Liver (tissue), 9 donors: ENCODE results near the gene PNKD. TPM values are rescaled to one million over a fixed set of nuclear protein-coding genes. Genes with fewer than 3 reads are reported as not detected.

Source experiments
- DNase-seq: peaks from one replicate; pipeline ENCODE4 v3.0.0-alpha.2; 2017; ENCODE audit warnings: low spot score
- H3K27ac ChIP-seq, 2 donors: one replicate each; pipeline ENCODE4 v1.7.0; 2013; ENCODE audit warnings: inconsistent platforms in 2 of 2, low read length in 2 of 2, control low read depth in 1 of 2, low read depth in 1 of 2, mild to moderate bottlenecking in 1 of 2
- H3K27me3 ChIP-seq, 4 donors: one replicate each; pipeline versions ENCODE4 v1.6.1 to v1.7.0; 2013; ENCODE audit warnings: low read length in 3 of 4, inconsistent platforms in 1 of 4, mild to moderate bottlenecking in 1 of 4, moderate library complexity in 1 of 4; ENCODE audit not compliant: control insufficient read depth in 4 of 4, insufficient read depth in 4 of 4
- H3K36me3 ChIP-seq, 4 donors: one replicate each; pipeline versions ENCODE4 v1.6.1 to v1.7.0; 2013; ENCODE audit warnings: low read length in 3 of 4, mild to moderate bottlenecking in 3 of 4, low read depth in 1 of 4, moderate library complexity in 1 of 4; ENCODE audit not compliant: control insufficient read depth in 4 of 4, insufficient read depth in 3 of 4
- H3K4me1 ChIP-seq, 4 donors: one replicate each; pipeline versions ENCODE4 v1.6.1 to v1.7.0; 2013; ENCODE audit warnings: low read length in 3 of 4, mild to moderate bottlenecking in 3 of 4, moderate library complexity in 1 of 4; ENCODE audit not compliant: control insufficient read depth in 4 of 4, insufficient read depth in 4 of 4
- H3K4me3 ChIP-seq, 3 donors: one replicate each; pipeline versions ENCODE4 v1.6.1 to v1.7.0; 2013; ENCODE audit warnings: low read length in 3 of 3, control low read depth in 1 of 3, low read depth in 1 of 3, mild to moderate bottlenecking in 1 of 3
- H3K9ac ChIP-seq, 2 donors: one replicate each; pipeline ENCODE4 v1.7.0; 2013; ENCODE audit warnings: low read length in 2 of 2, mild to moderate bottlenecking in 2 of 2, moderate library complexity in 2 of 2, control low read depth in 1 of 2, low read depth in 1 of 2
- H3K9me3 ChIP-seq, 4 donors: one replicate each; pipeline versions ENCODE4 v1.6.1 to v1.7.0; 2013; ENCODE audit warnings: low read length in 3 of 4; ENCODE audit not compliant: control insufficient read depth in 4 of 4
- EGR1 ChIP-seq, 2 donors: IDR thresholded peaks; 2 replicates each; pipeline ENCODE4 v1.6.1; 2016 to 2018; ENCODE audit warnings: antibody characterized with exemption in 2 of 2, low read depth in 2 of 2
- FOXA1 ChIP-seq: IDR thresholded peaks from 2 replicates; pipeline ENCODE4 v1.6.1; 2016; ENCODE audit warnings: antibody characterized with exemption
- FOXA2 ChIP-seq: IDR thresholded peaks from 2 replicates; pipeline ENCODE4 v1.6.1; 2016; ENCODE audit warnings: antibody characterized with exemption
- GABPA ChIP-seq, 2 donors: IDR thresholded peaks in 1 of 2; conservative IDR thresholded peaks in 1 of 2; 2 replicates each; pipeline ENCODE4 v1.6.1; 2016; ENCODE audit warnings: antibody characterized with exemption in 2 of 2, mild to moderate bottlenecking in 1 of 2, moderate library complexity in 1 of 2
- HNF4A ChIP-seq, 2 donors: conservative IDR thresholded peaks; 2 replicates each; pipeline ENCODE4 v1.6.1; 2016; ENCODE audit warnings: antibody characterized with exemption in 2 of 2, mild to moderate bottlenecking in 2 of 2
- HNF4G ChIP-seq: IDR thresholded peaks from 2 replicates; pipeline ENCODE4 v1.6.1; 2016; ENCODE audit warnings: antibody characterized with exemption
- JUND ChIP-seq, 2 donors: IDR thresholded peaks; 2 replicates each; pipeline ENCODE4 v1.6.1; 2016; ENCODE audit warnings: antibody characterized with exemption in 2 of 2
- NR2F2 ChIP-seq: IDR thresholded peaks from 2 replicates; pipeline ENCODE4 v1.6.1; 2016; ENCODE audit warnings: antibody characterized with exemption
- RXRA ChIP-seq, 2 donors: IDR thresholded peaks; 2 replicates each; pipeline ENCODE4 v1.6.1; 2017 to 2018; ENCODE audit warnings: antibody characterized with exemption in 2 of 2, mild to moderate bottlenecking in 1 of 2
- SP1 ChIP-seq: IDR thresholded peaks from 2 replicates; pipeline ENCODE4 v1.6.1; 2018; ENCODE audit warnings: antibody characterized with exemption, mild to moderate bottlenecking
- WGBS: extraction: QIAGEN DNeasy Blood & Tissue Kit; methylation state at CpG from one replicate; pipeline ENCODE4 v1.1.7; 2013; 5-methylcytosine and 5-hydroxymethylcytosine counted together
- polyA plus RNA-seq, 2 donors: library from polyadenylated mRNA; stranded (reverse) in 1 of 2; unstranded in 1 of 2; fragments of 200-250 nt in 1 of 2; fragments of >200 nt in 1 of 2; fragmentation: Nextera tagmentation in 1 of 2; extraction: Ambion mirVana in 1 of 2; gene quantifications; one replicate each; pipeline versions ENCODE4 v1.2.1 to v1.2.3, GENCODE V29; 2013 to 2015
- total RNA-seq, 2 donors: library from RNA; depleted of rRNA; stranded (reverse); fragments of >200 nt; gene quantifications; one replicate each; pipeline ENCODE4 v1.2.3, GENCODE V29; 2014
- TF ChIP-seq, protein P1 (sequence below): IDR thresholded peaks from 2 replicates; pipeline ENCODE4 v1.6.1; 2016; ENCODE audit warnings: antibody characterized with exemption, mild to moderate bottlenecking
- TF ChIP-seq, protein P2 (sequence below): fragments of 150-350 bp; IDR thresholded peaks from 2 replicates; pipeline ENCODE4 v1.5.1; 2017; ENCODE audit warnings: improper control_type of control experiment, low read depth, low read length; ENCODE audit not compliant: missing input control
- TF ChIP-seq, protein P3 (sequence below): IDR thresholded peaks from 2 replicates; pipeline ENCODE4 v1.6.1; 2016; ENCODE audit warnings: antibody characterized with exemption
- TF ChIP-seq, protein P4 (sequence below): IDR thresholded peaks from 2 replicates; pipeline ENCODE4 v1.6.1; 2016; ENCODE audit warnings: antibody characterized with exemption
- donor health status: healthy.
- donor health status: healthy.
- donor health status: healthy.
- donor health status: healthy.
- donor health status: healthy.

Gene PNKD
- total and polyA plus RNA-seq, 4 donors = 28.5 to 161 (median 94.9) TPM

DNA sequence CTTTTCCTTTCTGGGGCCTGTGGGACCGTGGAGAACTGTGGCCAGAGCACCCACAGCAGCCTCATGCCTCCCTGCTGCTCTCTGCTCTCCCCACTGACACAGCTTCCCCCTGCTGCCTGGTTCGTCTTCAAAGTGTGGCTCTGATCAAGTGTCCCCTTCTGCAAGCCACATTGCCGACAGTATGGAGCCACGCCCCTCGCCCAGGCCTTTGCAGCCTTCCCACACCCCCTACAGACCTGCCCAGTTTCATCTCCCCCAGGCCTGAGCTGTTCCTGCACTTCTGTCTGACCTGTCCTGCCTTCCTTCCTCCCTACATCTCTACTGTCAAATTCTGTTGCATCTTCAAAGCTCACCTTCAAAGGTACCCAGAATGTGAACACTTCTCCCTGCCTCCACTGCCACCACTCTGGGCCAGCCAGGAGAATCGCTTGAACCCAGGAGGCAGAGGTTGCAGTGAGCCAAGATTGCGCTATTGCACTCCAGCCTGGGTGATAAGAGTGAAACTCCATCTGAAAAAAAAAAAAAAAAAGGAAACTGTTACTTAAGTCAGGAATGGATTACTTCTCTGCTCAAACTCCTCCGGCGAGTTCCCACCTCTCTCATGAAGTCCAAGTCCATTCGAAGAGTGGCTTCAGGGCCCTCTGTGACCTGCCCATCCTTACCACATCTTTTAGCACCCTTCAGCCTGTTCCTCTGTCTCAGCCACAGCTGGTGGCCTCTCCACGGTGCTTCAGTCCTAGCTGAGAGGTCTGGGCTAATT lies 57.3 kb downstream of the PNKD start:
- no peak for TF ChIP-seq HNF4G
- TF ChIP-seq HNF4A (conservative IDR thresholded peaks at IDR 0.05) = no peak
- no peak for TF ChIP-seq FOXA1
- TF ChIP-seq, protein P1, sequence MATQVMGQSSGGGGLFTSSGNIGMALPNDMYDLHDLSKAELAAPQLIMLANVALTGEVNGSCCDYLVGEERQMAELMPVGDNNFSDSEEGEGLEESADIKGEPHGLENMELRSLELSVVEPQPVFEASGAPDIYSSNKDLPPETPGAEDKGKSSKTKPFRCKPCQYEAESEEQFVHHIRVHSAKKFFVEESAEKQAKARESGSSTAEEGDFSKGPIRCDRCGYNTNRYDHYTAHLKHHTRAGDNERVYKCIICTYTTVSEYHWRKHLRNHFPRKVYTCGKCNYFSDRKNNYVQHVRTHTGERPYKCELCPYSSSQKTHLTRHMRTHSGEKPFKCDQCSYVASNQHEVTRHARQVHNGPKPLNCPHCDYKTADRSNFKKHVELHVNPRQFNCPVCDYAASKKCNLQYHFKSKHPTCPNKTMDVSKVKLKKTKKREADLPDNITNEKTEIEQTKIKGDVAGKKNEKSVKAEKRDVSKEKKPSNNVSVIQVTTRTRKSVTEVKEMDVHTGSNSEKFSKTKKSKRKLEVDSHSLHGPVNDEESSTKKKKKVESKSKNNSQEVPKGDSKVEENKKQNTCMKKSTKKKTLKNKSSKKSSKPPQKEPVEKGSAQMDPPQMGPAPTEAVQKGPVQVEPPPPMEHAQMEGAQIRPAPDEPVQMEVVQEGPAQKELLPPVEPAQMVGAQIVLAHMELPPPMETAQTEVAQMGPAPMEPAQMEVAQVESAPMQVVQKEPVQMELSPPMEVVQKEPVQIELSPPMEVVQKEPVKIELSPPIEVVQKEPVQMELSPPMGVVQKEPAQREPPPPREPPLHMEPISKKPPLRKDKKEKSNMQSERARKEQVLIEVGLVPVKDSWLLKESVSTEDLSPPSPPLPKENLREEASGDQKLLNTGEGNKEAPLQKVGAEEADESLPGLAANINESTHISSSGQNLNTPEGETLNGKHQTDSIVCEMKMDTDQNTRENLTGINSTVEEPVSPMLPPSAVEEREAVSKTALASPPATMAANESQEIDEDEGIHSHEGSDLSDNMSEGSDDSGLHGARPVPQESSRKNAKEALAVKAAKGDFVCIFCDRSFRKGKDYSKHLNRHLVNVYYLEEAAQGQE = no peak
- TF ChIP-seq FOXA2 = no peak
- TF ChIP-seq NR2F2 = no peak
- TF ChIP-seq, protein P2, sequence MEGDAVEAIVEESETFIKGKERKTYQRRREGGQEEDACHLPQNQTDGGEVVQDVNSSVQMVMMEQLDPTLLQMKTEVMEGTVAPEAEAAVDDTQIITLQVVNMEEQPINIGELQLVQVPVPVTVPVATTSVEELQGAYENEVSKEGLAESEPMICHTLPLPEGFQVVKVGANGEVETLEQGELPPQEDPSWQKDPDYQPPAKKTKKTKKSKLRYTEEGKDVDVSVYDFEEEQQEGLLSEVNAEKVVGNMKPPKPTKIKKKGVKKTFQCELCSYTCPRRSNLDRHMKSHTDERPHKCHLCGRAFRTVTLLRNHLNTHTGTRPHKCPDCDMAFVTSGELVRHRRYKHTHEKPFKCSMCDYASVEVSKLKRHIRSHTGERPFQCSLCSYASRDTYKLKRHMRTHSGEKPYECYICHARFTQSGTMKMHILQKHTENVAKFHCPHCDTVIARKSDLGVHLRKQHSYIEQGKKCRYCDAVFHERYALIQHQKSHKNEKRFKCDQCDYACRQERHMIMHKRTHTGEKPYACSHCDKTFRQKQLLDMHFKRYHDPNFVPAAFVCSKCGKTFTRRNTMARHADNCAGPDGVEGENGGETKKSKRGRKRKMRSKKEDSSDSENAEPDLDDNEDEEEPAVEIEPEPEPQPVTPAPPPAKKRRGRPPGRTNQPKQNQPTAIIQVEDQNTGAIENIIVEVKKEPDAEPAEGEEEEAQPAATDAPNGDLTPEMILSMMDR = no peak
- TF ChIP-seq, protein P3, sequence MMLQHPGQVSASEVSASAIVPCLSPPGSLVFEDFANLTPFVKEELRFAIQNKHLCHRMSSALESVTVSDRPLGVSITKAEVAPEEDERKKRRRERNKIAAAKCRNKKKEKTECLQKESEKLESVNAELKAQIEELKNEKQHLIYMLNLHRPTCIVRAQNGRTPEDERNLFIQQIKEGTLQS = no peak
- no peak for TF ChIP-seq SP1
- TF ChIP-seq, protein P4, sequence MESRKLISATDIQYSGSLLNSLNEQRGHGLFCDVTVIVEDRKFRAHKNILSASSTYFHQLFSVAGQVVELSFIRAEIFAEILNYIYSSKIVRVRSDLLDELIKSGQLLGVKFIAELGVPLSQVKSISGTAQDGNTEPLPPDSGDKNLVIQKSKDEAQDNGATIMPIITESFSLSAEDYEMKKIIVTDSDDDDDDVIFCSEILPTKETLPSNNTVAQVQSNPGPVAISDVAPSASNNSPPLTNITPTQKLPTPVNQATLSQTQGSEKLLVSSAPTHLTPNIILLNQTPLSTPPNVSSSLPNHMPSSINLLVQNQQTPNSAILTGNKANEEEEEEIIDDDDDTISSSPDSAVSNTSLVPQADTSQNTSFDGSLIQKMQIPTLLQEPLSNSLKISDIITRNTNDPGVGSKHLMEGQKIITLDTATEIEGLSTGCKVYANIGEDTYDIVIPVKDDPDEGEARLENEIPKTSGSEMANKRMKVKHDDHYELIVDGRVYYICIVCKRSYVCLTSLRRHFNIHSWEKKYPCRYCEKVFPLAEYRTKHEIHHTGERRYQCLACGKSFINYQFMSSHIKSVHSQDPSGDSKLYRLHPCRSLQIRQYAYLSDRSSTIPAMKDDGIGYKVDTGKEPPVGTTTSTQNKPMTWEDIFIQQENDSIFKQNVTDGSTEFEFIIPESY = no peak
- H3K9me3 ChIP-seq = no peaks in the 10 kb centered on the region
- peaks cover 10 to 32% (median 25%) of the 10 kb centered on the region in 4 donors for H3K4me1 ChIP-seq
- H3K27me3 ChIP-seq = no peaks in the 10 kb centered on the region
- H3K27ac ChIP-seq = no peak overlapping the region
- peaks cover 0 to 2% (median under 1%) of the 10 kb centered on the region in 4 donors for H3K36me3 ChIP-seq
- 66% methylated on average over 11 of the region's 11 CpGs for WGBS
- H3K9ac ChIP-seq = no peak overlapping the region
- H3K4me3 ChIP-seq = no peak overlapping the region
- no peak for DNase-seq

DNA sequence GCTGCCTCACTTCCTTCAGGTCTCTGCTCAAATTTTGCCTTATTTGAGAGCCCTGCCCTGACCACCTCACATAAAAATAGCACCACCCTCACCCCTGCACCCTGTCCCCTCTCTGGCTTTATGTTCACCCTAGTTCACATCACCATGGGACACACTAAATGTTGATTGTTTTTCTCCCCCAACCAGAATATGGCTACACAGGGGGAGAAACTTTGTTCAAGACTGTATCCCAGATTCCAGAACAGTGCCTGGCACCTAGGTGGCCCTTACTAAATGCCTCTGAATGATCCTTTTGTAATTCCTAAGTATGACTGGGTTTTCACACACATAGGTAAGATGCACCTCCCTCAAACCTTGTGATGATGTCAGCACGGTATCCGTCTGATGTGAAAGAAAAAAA lies 58.0 kb downstream of the PNKD start:
- H3K27me3 ChIP-seq = no peaks in the 10 kb centered on the region
- no peaks in the 10 kb centered on the region for H3K9me3 ChIP-seq
- WGBS = 97% methylated on average over 2 of the region's 2 CpGs
- H3K27ac ChIP-seq = no peak overlapping the region
- DNase-seq = no peak
- peaks cover 0 to 2% (median under 1%) of the 10 kb centered on the region in 4 donors for H3K36me3 ChIP-seq
- H3K4me3 ChIP-seq = no peak overlapping the region
- no peak for TF ChIP-seq GABPA (IDR thresholded peaks at IDR 0.05 in 1 of 2, conservative IDR thresholded peaks at IDR 0.05 in 1 of 2)
- no peak for TF ChIP-seq RXRA (IDR thresholded peaks at IDR 0.05)
- TF ChIP-seq SP1 = no peak
- no peak for TF ChIP-seq JUND (IDR thresholded peaks at IDR 0.05)
- TF ChIP-seq EGR1 (IDR thresholded peaks at IDR 0.05; ENCODE audit: low read depth in 2 of 2) = no peak
- TF ChIP-seq, protein P2 = no peak
- H3K9ac ChIP-seq = no peak overlapping the region
- peaks cover 10 to 32% (median 24%) of the 10 kb centered on the region in 4 donors for H3K4me1 ChIP-seq
